ENCODE results near the gene OSBP.

DNA sequence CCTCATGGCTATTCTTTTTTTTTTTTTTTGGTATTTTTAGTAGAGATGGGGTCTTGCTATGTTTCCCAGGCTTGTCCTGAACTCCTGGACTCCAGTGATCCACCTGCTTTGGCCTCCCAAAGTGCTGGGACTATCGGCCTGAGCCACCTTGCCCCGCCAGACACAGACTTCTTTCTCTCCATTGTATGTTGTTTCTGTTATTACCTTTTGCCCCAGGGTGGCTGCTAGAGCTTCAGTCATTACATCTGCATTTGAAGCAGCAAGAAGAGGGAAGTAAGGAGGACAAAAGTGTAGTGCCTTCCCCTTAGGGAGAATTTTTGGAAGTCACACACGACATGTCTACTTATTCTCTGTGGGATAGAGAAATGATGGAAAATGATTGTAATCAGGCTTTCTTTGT lies 10.1 kb upstream of the OSBP start:
- TF ChIP-seq POLR2A (IDR thresholded peaks at IDR 0.05): no peak
- TF ChIP-seq, protein P1, sequence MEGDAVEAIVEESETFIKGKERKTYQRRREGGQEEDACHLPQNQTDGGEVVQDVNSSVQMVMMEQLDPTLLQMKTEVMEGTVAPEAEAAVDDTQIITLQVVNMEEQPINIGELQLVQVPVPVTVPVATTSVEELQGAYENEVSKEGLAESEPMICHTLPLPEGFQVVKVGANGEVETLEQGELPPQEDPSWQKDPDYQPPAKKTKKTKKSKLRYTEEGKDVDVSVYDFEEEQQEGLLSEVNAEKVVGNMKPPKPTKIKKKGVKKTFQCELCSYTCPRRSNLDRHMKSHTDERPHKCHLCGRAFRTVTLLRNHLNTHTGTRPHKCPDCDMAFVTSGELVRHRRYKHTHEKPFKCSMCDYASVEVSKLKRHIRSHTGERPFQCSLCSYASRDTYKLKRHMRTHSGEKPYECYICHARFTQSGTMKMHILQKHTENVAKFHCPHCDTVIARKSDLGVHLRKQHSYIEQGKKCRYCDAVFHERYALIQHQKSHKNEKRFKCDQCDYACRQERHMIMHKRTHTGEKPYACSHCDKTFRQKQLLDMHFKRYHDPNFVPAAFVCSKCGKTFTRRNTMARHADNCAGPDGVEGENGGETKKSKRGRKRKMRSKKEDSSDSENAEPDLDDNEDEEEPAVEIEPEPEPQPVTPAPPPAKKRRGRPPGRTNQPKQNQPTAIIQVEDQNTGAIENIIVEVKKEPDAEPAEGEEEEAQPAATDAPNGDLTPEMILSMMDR (IDR thresholded peaks at IDR 0.05): no peak

Measured in heart left ventricle (tissue), 13 donors.